ENCODE results near the gene GNMT.
"Not testable (repeated sequence)": the region's sequence is repeated elsewhere in the genome, so short reads cannot be mapped to it uniquely, and the experiment has no call there.

GNMT gene

DNA sequence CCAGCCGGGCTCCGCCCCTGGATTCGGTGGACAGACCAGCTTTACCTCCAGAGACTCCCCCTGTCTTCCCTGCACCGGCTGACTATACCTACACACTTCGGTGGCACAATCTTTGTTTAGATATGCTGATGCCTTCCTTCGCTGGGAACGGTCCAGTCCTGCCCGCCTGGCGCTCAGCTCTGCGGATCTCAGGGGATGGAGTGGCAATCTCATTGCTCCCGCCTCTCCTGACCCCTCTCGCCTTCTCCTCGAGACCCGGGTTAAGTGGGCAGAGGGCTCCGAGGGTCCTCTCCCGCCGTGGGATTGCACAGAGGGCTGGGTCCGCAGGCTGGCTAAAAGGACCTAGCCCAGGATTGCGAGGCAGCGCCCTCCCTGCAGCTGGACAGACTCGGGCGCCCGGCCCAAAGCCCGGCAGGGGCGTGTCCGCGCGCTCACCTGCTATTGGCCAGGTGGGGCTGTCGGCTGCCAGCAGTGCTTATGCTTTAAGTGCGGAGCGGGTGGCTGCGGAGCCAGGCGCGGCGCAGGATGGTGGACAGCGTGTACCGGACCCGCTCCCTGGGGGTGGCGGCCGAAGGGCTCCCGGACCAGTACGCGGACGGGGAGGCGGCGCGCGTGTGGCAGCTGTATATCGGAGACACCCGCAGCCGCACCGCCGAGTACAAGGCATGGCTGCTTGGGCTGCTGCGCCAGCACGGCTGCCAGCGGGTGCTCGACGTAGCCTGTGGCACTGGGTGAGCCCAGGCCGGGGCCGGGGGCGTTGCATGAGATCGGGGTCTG, at the start of gene GNMT:
Gene GNMT, plus strand, starts transcription at position 512 of the 777 bp plus-strand sequence. Its CDS starts 14 bp downstream, at position 526.
- DNase-seq: peak; percentile 64

DNA sequence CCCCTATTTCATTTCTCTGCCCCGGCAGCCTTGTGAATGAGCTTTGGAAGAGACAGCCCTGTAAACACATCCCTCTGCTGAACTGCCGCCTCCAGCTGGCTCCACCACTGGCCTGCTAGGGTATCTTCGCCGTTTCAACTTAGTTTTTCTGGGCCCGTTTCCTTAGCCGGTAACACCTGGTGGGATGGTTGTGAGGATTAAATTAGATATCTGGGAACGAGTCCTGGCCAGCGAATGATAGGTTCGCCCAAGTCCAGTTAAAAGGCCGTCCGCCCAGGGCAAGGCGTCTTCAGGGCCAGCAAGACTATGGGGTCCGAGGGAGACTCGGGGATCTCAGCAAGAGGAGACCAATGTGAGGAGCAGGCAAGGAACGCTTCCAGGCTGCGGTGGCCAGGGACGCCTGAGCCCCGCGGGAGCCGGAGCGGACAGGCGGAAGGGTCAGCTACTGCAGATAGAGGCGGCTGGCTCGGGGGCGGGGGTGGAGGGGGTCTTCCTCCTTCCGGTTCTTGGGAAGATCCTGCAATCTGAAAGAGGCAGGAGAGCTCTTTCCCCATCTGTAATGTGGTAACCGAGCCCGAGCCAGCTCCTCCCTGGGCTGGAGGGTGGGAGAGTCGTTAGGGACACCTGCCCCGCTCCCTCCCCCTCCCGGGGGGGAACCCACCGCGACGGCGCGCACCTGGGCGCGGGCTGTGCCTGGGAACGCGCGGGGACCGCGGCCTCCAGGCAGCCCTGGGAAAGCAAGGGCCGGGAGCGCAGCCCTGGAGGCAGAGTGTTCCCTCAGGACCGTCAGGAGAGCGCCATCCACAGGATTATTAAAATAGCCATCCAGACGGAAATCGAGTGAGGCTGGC, 49.2 kb upstream of the GNMT start:
- DNase-seq: no peak

DNA sequence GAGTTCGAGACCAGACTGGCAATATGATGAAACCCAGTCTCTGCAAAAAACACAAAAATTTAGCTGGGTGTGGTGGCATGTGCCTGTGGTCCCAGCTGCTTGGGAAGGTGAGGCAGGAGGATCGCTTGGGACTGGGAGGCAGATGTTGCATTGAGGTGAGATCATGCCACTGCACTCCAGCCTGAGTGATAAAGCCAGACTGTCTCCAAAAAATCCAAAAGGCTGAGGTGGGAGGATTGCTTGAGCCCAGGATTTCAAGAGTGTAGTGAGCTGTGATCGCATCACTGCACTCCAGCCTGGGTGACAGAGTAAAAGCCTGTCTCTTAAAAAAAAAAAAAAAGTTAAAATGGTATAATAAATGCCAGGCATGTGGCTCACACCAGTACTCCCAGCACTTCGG, 46.0 kb upstream of the GNMT start:
- no peak for DNase-seq

DNA sequence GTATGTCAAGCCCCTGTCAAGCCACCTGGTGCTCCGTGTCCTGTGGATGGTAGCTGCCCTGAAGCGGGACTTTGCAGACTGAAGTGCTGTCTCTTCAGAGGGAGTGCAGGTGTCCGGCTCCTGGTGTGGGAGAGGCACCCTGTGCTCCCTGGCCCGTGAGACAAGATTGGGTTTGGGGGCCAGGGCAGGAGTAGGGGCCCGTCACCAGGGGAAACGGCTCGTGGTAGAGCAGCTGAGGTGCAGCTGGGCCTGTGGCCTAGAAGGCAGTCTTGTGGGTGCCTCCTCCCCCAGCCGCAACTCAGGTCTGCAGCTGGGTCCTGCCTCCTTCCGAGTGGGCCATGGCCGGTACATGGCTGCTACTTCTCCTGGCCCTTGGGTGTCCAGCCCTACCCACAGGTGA, 44.8 kb upstream of the GNMT start, which contains the start of gene PTCRA:
Gene PTCRA, plus strand, starts transcription at position 322 of the 400 bp plus-strand sequence. Its CDS starts 17 bp downstream, at position 339.
- no peak for DNase-seq

DNA sequence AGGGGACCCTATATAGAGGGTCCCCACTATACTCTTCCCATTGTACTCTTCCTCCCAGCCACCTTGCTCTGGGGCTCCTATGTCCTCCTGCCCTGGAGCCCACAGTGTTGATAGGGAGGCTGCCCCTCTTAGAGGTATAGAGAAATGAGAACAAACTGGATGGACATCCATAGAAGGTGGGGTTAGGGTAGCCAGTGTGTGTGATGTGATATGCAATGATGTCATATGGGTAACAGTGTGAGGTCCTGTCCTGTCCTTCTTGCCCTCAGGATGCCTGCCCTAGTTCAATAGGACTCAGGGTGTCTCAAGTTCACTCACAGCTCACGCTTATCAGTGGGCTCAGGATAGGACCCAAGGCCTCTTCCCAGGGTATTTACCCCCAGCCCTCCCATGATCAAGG, 44.3 kb upstream of the GNMT start:
- no peak for DNase-seq

DNA sequence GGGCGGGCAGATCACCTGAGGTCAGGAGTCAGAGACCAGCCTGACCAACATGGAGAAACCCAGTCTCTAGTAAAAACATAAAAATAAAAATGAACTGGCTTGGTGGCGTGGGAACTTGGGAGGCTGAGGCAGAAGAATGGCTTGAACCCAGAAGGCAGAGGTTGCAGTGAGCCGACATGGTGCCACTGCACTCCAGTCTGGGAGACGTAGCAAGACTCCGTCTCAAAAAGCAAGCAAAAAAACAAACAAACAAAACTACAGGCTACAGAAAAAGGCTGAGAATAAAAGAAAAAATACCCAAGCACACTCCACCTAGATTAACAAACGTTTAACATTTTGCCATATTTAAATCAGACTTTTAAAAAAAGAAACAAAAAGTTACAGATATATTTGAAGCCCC, 38.8 kb upstream of the GNMT start:
- no peak for DNase-seq

DNA sequence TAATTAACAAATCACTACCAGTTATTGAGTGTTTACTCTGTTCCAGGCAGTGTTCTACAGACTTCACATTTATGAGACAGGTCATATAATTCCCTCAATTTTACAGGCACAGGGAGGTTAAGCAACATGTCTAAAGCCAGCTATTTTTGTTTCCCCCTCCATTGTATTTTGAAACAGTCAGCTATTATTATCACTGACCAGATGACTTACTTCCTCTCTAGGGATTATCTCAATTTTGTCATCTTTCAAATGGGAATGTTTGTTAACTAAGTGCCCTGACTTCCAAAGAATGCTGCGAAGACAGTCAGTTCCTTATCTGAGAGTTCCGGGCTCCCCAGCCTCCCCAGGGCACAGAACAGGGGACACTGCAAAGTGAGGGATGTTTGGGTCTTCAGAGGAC, 36.9 kb upstream of the GNMT start:
- no peak for DNase-seq

DNA sequence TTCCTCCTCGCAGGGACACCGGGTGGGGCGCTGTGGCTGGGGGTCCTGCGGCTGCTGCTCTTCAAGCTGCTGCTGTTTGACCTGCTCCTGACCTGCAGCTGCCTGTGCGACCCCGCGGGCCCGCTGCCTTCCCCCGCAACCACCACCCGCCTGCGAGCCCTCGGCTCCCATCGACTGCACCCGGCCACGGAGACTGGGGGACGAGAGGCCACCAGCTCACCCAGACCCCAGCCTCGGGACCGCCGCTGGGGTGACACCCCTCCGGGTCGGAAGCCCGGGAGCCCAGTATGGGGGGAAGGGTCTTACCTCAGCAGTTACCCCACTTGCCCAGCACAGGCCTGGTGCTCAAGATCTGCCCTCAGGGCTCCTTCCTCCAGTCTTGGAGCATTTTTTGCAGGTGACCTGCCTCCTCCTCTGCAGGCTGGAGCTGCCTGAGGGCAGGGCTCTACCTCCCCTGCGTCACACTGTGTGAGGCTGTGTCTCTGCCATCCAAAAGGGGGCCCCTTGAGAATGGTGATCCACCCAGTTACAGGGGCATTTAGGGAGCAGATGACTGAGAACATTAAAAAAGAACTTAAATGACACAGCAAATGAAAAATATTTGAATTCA, 35.2 kb upstream of the GNMT start:
- DNase-seq: no peak

DNA sequence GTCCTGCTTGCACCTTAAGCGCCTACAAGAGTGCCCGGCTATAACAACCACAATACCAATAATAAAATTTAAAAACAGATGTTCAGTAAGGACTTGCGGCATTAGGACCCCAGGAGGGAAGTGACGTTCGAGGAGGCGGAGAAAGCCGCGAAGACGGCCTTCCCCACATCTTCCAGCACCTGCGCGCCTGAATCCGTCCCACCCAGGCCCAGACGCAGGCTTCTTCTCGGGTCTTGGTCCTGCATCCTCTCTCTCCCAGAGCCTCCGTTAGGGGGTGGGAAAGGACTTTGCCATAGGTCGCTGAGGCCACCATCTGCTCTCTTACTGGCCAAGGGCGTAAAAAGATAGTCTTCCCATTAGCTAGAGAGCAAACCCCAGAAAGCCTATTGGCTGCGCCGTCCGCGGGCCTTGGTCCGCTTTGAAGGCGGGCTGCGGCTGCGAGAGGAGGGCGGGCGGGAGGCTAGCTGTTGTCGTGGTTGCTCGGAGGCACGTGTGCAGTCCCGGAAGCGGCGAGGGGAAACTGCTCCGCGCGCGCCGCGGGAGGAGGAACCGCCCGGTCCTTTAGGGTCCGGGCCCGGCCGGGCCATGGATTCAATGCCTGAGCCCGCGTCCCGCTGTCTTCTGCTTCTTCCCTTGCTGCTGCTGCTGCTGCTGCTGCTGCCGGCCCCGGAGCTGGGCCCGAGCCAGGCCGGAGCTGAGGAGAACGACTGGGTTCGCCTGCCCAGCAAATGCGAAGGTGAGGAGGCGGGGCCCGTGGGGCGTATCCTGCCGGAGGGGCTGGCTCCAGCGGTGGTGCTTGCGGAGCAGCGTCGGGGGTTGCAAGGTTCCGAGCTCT, 31.4 kb upstream of the GNMT start, which contains the start of gene CNPY3:
Gene CNPY3, plus strand, starts transcription at position 495 of the 835 bp plus-strand sequence. Its CDS starts 91 bp downstream, at position 586.
- peak; percentile 96 for DNase-seq

DNA sequence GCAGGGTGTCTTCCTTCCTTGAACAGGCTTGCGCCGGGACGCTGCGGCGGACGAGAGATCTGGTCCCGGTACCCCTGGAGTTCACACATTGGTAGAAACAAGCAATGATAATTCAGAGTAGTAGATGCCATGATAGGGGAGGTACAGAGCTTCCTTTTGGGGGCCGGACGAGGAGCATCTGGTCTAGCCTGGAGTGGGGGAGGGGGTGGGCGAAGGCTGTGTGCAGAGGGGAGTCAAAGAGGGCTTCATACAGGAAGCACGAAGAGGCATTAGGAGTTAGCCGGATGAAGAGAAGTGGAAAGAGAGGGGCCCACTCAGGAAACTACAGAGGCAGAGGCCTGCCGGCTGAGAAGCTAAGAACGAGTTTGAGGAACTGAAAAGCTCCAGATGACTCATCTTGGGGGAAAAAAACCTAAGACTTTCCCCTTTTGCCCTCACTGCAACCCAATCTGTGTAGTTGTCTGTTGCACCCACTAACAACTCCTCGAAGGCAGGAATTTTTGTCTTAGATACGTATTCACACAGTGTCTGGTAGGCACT, 30.7 kb upstream of the GNMT start:
- DNase-seq: no peak

DNA sequence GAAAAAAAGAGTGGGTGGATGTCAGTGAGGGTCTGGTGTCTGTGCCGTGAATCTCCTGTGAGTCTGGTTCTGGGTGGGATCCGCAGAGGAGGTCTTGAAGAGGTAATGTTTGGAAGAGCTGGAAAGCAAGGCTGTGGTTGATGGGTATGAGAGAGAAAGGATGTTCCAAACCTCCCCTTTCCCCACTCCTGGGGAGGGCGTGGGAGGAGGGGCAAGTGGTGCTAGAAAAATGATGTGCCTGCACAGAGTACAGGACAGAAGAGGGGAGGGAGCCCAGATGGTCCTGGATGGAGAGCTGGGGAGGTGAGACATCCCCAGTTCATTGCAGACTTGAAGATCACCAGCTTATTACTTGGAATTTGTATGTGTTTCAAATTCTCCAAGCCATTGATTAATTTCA, 28.1 kb upstream of the GNMT start:
- DNase-seq: no peak

DNA sequence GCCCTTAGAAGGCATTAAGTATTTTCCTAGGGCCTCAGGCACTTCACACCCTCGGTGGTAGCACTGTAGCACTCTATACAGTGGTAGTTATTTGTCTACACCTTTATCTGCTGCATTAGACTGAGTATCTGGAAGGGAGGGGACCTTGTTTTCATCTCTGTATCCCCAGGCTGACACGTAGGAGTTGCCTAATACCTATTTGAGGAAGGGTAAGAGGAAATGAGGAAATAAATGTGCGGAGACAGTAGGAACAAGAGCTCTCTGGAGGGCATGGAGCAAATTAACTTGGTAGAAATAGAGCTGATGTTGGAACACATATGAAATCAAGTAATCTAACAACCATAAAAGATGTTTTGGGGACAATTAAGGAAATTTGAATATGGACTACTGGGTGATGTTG, 27.3 kb upstream of the GNMT start:
- DNase-seq: no peak

DNA sequence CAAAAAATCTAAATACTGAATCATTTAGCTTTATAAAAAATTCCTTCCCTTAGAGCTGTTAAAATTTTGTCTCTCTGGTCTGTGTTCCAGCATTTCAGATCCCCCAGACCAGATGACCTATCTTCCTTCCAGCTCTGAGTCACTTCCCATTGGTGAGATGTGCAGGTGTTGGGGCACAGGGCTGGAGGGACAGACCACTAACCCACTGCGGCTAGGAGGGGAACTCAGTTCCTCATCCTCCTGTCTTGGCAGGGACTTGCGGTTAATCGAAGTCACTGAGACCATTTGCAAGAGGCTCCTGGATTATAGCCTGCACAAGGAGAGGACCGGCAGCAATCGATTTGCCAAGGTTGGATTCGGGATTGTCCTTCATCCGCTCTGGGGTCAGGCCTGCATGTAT, 25.2 kb upstream of the GNMT start:
- DNase-seq: no peak

DNA sequence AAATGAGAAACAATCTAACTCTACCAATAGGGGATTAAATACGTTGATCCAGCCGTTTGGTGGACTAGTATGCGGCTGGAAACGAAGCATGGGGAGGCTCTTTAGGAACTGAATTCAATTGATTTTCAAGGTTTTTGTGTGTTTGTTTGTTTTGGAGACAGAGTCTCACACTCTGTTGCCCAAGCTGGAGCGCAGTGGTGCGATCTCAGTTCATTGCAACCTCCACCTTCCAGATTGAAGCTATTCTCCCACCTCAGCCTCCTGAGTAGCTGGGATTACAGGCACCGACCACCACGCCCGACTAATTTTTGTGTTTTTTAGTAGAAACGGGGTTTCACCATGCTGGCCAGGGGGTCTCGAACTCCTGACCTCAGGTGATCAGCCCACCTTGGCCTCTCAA, 24.2 kb upstream of the GNMT start:
- DNase-seq: no peak

DNA sequence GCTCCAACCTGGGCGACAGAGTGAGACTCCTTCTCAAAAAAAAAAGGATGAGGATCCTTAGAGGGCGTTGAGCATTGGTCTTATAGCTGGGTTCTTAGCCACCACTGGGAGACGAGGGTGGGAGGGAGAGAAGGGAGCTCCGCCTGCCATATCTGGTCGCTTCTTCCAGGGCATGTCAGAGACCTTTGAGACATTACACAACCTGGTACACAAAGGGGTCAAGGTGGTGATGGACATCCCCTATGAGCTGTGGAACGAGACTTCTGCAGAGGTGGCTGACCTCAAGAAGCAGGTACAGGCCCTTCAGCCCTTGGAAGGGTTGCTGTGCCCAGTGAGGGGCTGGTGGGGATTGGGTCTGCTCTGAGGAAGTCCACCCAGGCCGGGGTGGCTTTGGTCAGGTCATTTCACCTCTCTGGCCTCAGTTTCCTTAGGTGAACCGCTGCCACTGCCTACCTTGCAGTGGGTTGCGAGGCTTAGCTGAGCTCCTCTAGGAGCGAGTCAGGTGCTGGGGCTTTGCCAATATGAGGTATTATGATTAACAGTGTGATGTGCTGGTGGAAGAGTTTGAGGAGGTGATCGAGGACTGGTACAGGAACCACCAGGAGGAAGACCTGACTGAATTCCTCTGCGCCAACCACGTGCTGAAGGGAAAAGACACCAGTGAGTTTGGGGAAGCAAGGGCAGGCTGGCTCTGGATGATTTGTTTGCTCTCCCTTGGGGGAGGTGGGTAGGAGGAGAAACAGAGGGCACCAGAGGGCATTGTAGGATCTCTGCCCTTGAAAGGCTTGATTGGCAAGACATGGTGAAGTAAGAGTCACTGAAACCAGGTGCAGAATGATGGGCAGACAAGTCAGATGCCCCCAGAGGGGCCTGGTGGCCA, 22.8 kb upstream of the GNMT start:
- no peak for DNase-seq

DNA sequence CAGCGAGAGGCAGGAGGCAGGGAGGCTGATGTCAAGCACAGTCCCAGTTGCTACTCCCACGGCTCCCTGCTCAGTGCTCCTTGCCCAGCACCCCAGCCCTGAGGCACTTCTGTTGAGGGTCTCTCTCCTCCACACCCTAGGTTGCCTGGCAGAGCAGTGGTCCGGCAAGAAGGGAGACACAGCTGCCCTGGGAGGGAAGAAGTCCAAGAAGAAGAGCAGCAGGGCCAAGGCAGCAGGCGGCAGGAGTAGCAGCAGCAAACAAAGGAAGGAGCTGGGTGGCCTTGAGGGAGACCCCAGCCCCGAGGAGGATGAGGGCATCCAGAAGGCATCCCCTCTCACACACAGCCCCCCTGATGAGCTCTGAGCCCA, 22.1 kb upstream of the GNMT start:
- no peak for DNase-seq

DNA sequence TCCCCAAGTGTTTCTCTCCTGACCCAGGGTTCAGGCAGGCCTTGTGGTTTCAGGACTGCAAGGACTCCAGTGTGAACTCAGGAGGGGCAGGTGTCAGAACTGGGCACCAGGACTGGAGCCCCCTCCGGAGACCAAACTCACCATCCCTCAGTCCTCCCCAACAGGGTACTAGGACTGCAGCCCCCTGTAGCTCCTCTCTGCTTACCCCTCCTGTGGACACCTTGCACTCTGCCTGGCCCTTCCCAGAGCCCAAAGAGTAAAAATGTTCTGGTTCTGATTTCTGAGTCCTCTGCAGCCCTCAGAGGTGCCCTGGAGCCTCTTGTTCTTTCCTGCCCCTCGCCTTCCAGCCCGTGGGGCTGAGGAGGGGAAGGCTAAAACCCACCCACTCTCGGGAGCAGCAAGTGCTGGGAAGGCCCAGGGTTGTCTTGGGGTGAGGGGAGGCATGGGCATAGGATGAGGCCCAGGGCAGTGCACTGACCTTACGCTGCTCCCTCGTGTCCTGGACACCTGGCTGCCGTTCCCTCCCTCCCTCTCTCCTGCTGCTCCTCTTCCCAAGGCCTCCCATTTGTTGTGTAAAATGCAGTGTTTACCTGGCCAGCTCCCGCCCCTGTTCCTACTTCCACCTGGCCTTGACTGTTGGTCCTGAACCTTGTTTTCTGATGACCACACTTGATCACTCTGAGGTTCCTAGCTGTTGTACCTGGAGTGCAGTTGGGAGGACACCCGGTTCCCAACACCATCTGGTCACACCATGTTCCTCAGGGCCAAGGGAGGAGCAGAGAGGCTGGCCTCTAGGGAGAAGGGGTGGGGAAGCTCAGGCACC, 21.4 kb upstream of the GNMT start:
- DNase-seq: no peak

DNA sequence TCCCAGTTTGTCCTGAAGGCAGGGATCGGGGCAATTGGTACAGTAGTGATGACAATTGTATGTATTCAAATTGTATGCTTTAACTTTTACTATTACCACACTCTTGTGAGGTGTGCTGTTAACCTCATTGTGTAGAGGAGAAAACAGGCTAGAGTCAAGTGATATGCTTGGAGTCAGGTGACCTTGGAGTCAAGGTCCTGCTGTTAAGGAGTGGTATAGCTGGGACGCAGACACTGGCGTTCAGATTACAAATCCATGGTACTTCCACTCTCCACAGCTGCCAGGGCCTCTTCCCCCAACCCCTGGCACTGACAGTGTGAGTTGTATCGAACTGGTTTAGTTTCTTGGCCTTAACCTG, 20.8 kb upstream of the GNMT start:
- DNase-seq: no peak

DNA sequence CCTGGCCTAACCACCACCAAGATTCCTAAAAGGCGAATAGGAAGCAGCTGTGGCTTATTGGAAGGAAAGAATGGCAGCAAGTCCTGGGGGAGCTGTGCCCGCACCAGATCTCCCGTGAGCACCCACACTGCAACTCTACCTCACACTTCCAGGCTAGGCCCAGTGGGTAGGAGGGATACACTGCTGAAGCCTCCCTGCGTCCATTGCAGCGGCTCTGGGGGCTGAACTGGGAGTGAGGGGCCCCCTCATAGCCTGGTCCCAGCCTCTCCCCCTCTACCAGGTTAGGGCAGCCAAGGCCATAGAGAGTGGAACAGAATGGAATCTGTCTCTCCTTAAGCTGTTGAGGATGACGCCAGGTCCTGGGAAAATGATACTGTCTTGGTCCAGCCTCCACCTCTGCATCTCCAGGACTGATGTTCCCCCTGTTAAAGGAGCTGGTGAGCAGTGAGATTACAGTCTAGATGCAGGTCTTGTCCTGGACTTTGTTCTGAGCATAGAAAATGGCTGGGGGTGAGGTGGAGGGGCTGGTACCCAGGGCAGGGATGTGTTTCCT, 20.0 kb upstream of the GNMT start:
- DNase-seq: no peak

DNA sequence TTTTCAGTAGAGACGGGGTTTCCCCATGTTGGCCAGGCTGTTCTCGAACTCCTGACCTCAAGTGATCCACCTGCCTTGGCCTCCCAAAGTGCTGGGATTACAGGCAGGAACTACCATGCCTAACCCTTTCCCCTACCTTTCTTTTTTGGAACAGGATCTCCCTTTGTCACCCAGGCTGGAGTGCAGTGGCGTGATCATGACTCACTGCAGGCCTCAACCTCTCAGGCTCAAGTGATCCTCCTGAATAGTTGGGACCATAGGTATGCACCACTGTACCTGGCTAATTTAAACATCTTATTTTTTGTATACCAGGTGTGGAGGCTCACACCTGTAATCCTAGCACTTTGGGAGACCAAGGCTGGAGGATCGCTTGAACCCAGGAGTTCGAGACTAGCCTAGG, 19.2 kb upstream of the GNMT start:
- DNase-seq: not testable (repeated sequence)

Measured in COR-L47 (cell line).